Central memory CD8-positive, alpha-beta T cell (primary cell): ENCODE measurements around the gene USF3.

Experiments used
- ATAC-seq: fragments of 150-1000 bp; cut with Tn5 transposase; replicated peaks from 2 replicates; pipeline ENCODE4 v1.10.0; 2022; ENCODE audit warnings: mild to moderate bottlenecking, moderate FRiP score, moderate number of reproducible peaks; ENCODE audit not compliant: poor library complexity, severe bottlenecking; ENCODE audit errors: extremely low read depth
- DNase-seq, 2 donors: peaks; one replicate each; pipeline ENCODE4 v3.0.0; 2021; ENCODE audit warnings: low spot score in 2 of 2
- H3K27ac Mint-ChIP-seq: one replicate; pipeline ENCODE4 v1.8.0; 2022; ENCODE audit warnings: low read depth, mild to moderate bottlenecking, moderate library complexity, mixed read lengths
- H3K27me3 Mint-ChIP-seq: one replicate; pipeline ENCODE4 v1.8.0; 2022; ENCODE audit warnings: mixed read lengths
- H3K36me3 Mint-ChIP-seq: one replicate; pipeline ENCODE4 v1.8.0; 2022; ENCODE audit warnings: mild to moderate bottlenecking, moderate library complexity, mixed read lengths; ENCODE audit not compliant: insufficient read depth
- H3K4me1 Mint-ChIP-seq: one replicate; pipeline ENCODE4 v1.8.0; 2022; ENCODE audit warnings: mixed read lengths
- H3K4me3 Mint-ChIP-seq: one replicate; pipeline ENCODE4 v1.8.0; 2022; ENCODE audit warnings: mild to moderate bottlenecking, moderate library complexity, mixed read lengths
- H3K9me3 Mint-ChIP-seq: one replicate; pipeline ENCODE4 v1.8.0; 2022; ENCODE audit warnings: mixed read lengths

USF3 gene

GRCh38 chr3:113695786-113696645 lies at the start of gene USF3:
Gene USF3 (minus strand): TSS chr3:113696642. CDS start chr3:113674878, 21,764 bp downstream.
- peak within 1 kb of the TSS; percentile 92 for H3K4me3 Mint-ChIP-seq
- peak; percentile 61 to 69 for DNase-seq

GRCh38 chr3:113745756-113746547 lies 49.5 kb upstream of the USF3 start, which contains the start of gene NAA50:
Gene NAA50 (minus strand): TSS chr3:113746249. CDS start chr3:113745949, 300 bp downstream.
- ATAC-seq = peak; percentile 70
- Mint-ChIP-seq H3K9me3 (no peaks in the 10 kb centered on the region), H3K27me3 (no peaks in the 10 kb centered on the region), H3K4me3 (peak within 1 kb of the TSS; percentile 89), H3K27ac (peak within 1 kb of the TSS; percentile 100), H3K4me1 (peaks cover 67% of the 10 kb centered on the region), H3K36me3 (peaks cover 42% of the 10 kb centered on the region)
- peak; percentile 82 to 91 for DNase-seq

More at GRCh38 chr3:113695786-113696645, at the start of gene USF3:
- peaks cover 22% of the 10 kb centered on the region for H3K4me1 Mint-ChIP-seq
- H3K9me3 Mint-ChIP-seq = no peaks in the 10 kb centered on the region
- ATAC-seq = peak; percentile 77
- H3K36me3 Mint-ChIP-seq = peaks cover 6% of the 10 kb centered on the region
- H3K27me3 Mint-ChIP-seq = no peaks in the 10 kb centered on the region
- H3K27ac Mint-ChIP-seq = peak within 1 kb of the TSS; percentile 95

GRCh38 chr3:113744941-113745755 lies 48.7 kb upstream of the USF3 start:
- Mint-ChIP-seq H3K4me1 (peaks cover 70% of the 10 kb centered on the region), H3K27me3 (no peaks in the 10 kb centered on the region), H3K9me3 (no peaks in the 10 kb centered on the region), H3K4me3 (peak overlapping the region; percentile 89), H3K27ac (peak overlapping the region; percentile 100), H3K36me3 (peaks cover 44% of the 10 kb centered on the region)
- ATAC-seq = peak; percentile 62
- DNase-seq = peak; percentile 57 to 76

- no peaks in the 10 kb centered on the region for H3K27me3 Mint-ChIP-seq
- H3K27ac Mint-ChIP-seq = peak overlapping the region; percentile 100
- H3K9me3 Mint-ChIP-seq = no peaks in the 10 kb centered on the region
- DNase-seq = no peak
- peak overlapping the region; percentile 89 for H3K4me3 Mint-ChIP-seq
- ATAC-seq = no peak
- H3K36me3 Mint-ChIP-seq = peaks cover 44% of the 10 kb centered on the region
- peaks cover 69% of the 10 kb centered on the region for H3K4me1 Mint-ChIP-seq
Measured at GRCh38 chr3:113743006-113743630, 46.7 kb upstream of the USF3 start.

- peak overlapping the region; percentile 100 for H3K27ac Mint-ChIP-seq
- no peaks in the 10 kb centered on the region for H3K9me3 Mint-ChIP-seq
- no peaks in the 10 kb centered on the region for H3K27me3 Mint-ChIP-seq
- H3K4me3 Mint-ChIP-seq = peak overlapping the region; percentile 89
- DNase-seq = no peak
- peaks cover 67% of the 10 kb centered on the region for H3K4me1 Mint-ChIP-seq
- no peak for ATAC-seq
- peaks cover 38% of the 10 kb centered on the region for H3K36me3 Mint-ChIP-seq
Measured at GRCh38 chr3:113741620-113742019, 45.2 kb upstream of the USF3 start.

GRCh38 chr3:113741086-113741485 lies 44.6 kb upstream of the USF3 start:
- Mint-ChIP-seq H3K4me3 (peak overlapping the region; percentile 89), H3K36me3 (peaks cover 33% of the 10 kb centered on the region), H3K4me1 (peaks cover 65% of the 10 kb centered on the region), H3K9me3 (no peaks in the 10 kb centered on the region), H3K27me3 (no peaks in the 10 kb centered on the region), H3K27ac (peak overlapping the region; percentile 100)
- DNase-seq (no peak), ATAC-seq (no peak)

- ATAC-seq (peak; percentile 59), DNase-seq (peak in 1 of 2 donors; percentile 36)
- H3K4me3 Mint-ChIP-seq = no peak overlapping the region
- H3K4me1 Mint-ChIP-seq = peaks cover 68% of the 10 kb centered on the region
- peak overlapping the region; percentile 100 for H3K27ac Mint-ChIP-seq
- H3K27me3 Mint-ChIP-seq = no peaks in the 10 kb centered on the region
- H3K36me3 Mint-ChIP-seq = peaks cover 18% of the 10 kb centered on the region
- H3K9me3 Mint-ChIP-seq = no peaks in the 10 kb centered on the region
Measured at GRCh38 chr3:113736548-113737089, 40.2 kb upstream of the USF3 start.

GRCh38 chr3:113731694-113732093 lies 35.3 kb upstream of the USF3 start:
- H3K9me3 Mint-ChIP-seq = no peaks in the 10 kb centered on the region
- no peak overlapping the region for H3K27ac Mint-ChIP-seq
- H3K4me1 Mint-ChIP-seq = peaks cover 53% of the 10 kb centered on the region
- DNase-seq (no peak), ATAC-seq (no peak)
- peaks cover 30% of the 10 kb centered on the region for H3K36me3 Mint-ChIP-seq
- no peak overlapping the region for H3K4me3 Mint-ChIP-seq
- no peaks in the 10 kb centered on the region for H3K27me3 Mint-ChIP-seq

GRCh38 chr3:113730550-113730949 lies 34.1 kb upstream of the USF3 start:
- H3K27ac Mint-ChIP-seq = peak overlapping the region; percentile 29
- H3K27me3 Mint-ChIP-seq = no peaks in the 10 kb centered on the region
- no peak for DNase-seq
- H3K4me1 Mint-ChIP-seq = peaks cover 49% of the 10 kb centered on the region
- H3K36me3 Mint-ChIP-seq = peaks cover 32% of the 10 kb centered on the region
- H3K4me3 Mint-ChIP-seq = no peak overlapping the region
- ATAC-seq = no peak
- no peaks in the 10 kb centered on the region for H3K9me3 Mint-ChIP-seq

GRCh38 chr3:113728661-113729060 lies 32.2 kb upstream of the USF3 start:
- H3K4me1 Mint-ChIP-seq = peaks cover 45% of the 10 kb centered on the region
- ATAC-seq (no peak), DNase-seq (no peak)
- no peak overlapping the region for H3K4me3 Mint-ChIP-seq
- no peaks in the 10 kb centered on the region for H3K9me3 Mint-ChIP-seq
- peak overlapping the region; percentile 57 for H3K27ac Mint-ChIP-seq
- no peaks in the 10 kb centered on the region for H3K27me3 Mint-ChIP-seq
- peaks cover 32% of the 10 kb centered on the region for H3K36me3 Mint-ChIP-seq

- H3K4me3 Mint-ChIP-seq = no peak overlapping the region
- ATAC-seq = no peak
- no peak for DNase-seq
- H3K4me1 Mint-ChIP-seq = peaks cover 15% of the 10 kb centered on the region
- H3K36me3 Mint-ChIP-seq = peaks cover 25% of the 10 kb centered on the region
- H3K27ac Mint-ChIP-seq = no peak overlapping the region
- no peaks in the 10 kb centered on the region for H3K27me3 Mint-ChIP-seq
- H3K9me3 Mint-ChIP-seq = no peaks in the 10 kb centered on the region
Measured at GRCh38 chr3:113721636-113722035, 25.2 kb upstream of the USF3 start.
